C4-2B (cell line): ENCODE measurements around the gene VAT1.

ENCODE experiments used
- ZFX ChIP-seq: fragments of 450-650 bp; IDR thresholded peaks from 2 replicates; pipeline ENCODE4 v1.6.1; 2017
- TF ChIP-seq, protein P1 (sequence below): fragments of 450-650 bp; conservative IDR thresholded peaks from 2 replicates; pipeline ENCODE4 v1.5.1; 2017; ENCODE audit warnings: mild to moderate bottlenecking

DNA sequence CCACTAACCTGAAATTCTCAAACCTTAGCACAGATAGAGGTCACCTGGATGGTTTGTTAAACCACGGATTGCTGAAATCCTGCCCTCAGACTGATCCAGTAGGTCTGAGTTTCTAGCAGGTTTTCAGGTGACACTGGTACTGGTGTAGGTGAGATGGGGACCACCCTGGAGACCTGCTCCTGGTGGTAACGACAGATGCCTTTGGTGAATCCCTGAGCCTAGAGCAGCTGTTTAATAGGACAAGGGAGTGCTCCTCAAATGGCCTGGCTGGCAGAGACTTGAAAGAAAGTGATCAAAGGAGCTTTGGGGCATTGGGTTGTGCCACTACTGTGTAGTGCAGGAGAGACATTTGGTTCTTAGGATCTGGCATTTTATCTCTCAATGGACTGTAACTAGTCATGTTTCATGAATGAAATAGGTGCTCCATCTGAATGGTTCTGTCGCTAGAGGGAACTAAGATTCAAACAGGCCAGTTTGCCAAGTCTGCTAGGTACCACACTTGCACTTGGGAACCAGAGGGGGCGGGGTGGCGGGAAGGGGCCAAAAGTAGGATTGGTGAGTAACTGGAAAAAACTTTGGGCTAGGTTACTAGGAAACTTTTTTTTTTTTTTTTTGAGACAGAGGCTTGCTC lies 18.5 kb downstream of the VAT1 start:
- TF ChIP-seq, protein P1, sequence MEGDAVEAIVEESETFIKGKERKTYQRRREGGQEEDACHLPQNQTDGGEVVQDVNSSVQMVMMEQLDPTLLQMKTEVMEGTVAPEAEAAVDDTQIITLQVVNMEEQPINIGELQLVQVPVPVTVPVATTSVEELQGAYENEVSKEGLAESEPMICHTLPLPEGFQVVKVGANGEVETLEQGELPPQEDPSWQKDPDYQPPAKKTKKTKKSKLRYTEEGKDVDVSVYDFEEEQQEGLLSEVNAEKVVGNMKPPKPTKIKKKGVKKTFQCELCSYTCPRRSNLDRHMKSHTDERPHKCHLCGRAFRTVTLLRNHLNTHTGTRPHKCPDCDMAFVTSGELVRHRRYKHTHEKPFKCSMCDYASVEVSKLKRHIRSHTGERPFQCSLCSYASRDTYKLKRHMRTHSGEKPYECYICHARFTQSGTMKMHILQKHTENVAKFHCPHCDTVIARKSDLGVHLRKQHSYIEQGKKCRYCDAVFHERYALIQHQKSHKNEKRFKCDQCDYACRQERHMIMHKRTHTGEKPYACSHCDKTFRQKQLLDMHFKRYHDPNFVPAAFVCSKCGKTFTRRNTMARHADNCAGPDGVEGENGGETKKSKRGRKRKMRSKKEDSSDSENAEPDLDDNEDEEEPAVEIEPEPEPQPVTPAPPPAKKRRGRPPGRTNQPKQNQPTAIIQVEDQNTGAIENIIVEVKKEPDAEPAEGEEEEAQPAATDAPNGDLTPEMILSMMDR = no peak; the same call in 1 of the 2 replicates
- no peak for TF ChIP-seq ZFX
